ENCODE results near the gene ATG16L2. TPM values are rescaled to one million over a fixed set of nuclear protein-coding genes. Genes with fewer than 3 reads are reported as not detected.

Gene ATG16L2
- total RNA-seq, 1 donor from 2014 or later: 44.0 TPM

- Mint-ChIP-seq H3K36me3 (no peaks in the 10 kb centered on the region), H3K27ac (no peak overlapping the region), H3K4me1 (peaks cover 14% of the 10 kb centered on the region), H3K9me3 (no peaks in the 10 kb centered on the region), H3K27me3 (ENCODE audit: low read depth) (no peaks in the 10 kb centered on the region), H3K4me3 (no peak overlapping the region)
- DNase-seq (ENCODE audit: low spot score in 2 of 2, unreplicated experiment in 2 of 2): no peak
- TF ChIP-seq CTCF (IDR thresholded peaks at IDR 0.05; ENCODE audit: unreplicated experiment): no peak
Observed at GRCh38 chr11:72768581-72768980, 45.6 kb upstream of the ATG16L2 start.

- Mint-ChIP-seq H3K27ac (no peak overlapping the region), H3K9me3 (no peaks in the 10 kb centered on the region), H3K36me3 (no peaks in the 10 kb centered on the region), H3K4me1 (peaks cover 18% of the 10 kb centered on the region), H3K27me3 (ENCODE audit: low read depth) (no peaks in the 10 kb centered on the region), H3K4me3 (no peak overlapping the region)
- TF ChIP-seq CTCF (IDR thresholded peaks at IDR 0.05; ENCODE audit: unreplicated experiment): no peak
- no peak for DNase-seq (ENCODE audit: low spot score in 2 of 2, unreplicated experiment in 2 of 2)
Observed at GRCh38 chr11:72769680-72770079, 44.5 kb upstream of the ATG16L2 start.

GRCh38 chr11:72770799-72771198 is 43.4 kb upstream of the ATG16L2 start:
- Mint-ChIP-seq H3K27ac (no peak overlapping the region), H3K4me3 (no peak overlapping the region), H3K27me3 (ENCODE audit: low read depth) (no peaks in the 10 kb centered on the region), H3K4me1 (peaks cover 26% of the 10 kb centered on the region), H3K9me3 (no peaks in the 10 kb centered on the region), H3K36me3 (no peaks in the 10 kb centered on the region)
- DNase-seq (ENCODE audit: low spot score in 2 of 2, unreplicated experiment in 2 of 2): no peak
- TF ChIP-seq CTCF (IDR thresholded peaks at IDR 0.05; ENCODE audit: unreplicated experiment): no peak

GRCh38 chr11:72771507-72771906 is 42.7 kb upstream of the ATG16L2 start:
- Mint-ChIP-seq H3K4me3 (no peak overlapping the region), H3K27ac (no peak overlapping the region), H3K4me1 (peaks cover 26% of the 10 kb centered on the region), H3K9me3 (no peaks in the 10 kb centered on the region), H3K36me3 (no peaks in the 10 kb centered on the region), H3K27me3 (ENCODE audit: low read depth) (no peaks in the 10 kb centered on the region)
- no peak for TF ChIP-seq CTCF (IDR thresholded peaks at IDR 0.05; ENCODE audit: unreplicated experiment)
- DNase-seq (ENCODE audit: low spot score in 2 of 2, unreplicated experiment in 2 of 2): no peak

- no peak for TF ChIP-seq CTCF (IDR thresholded peaks at IDR 0.05; ENCODE audit: unreplicated experiment)
- Mint-ChIP-seq H3K27me3 (ENCODE audit: low read depth) (no peaks in the 10 kb centered on the region), H3K27ac (no peak overlapping the region), H3K4me1 (peaks cover 26% of the 10 kb centered on the region), H3K4me3 (no peak overlapping the region), H3K36me3 (no peaks in the 10 kb centered on the region), H3K9me3 (no peaks in the 10 kb centered on the region)
- no peak for DNase-seq (ENCODE audit: low spot score in 2 of 2, unreplicated experiment in 2 of 2)
Observed at GRCh38 chr11:72772059-72772458, 42.2 kb upstream of the ATG16L2 start.

GRCh38 chr11:72773291-72773690 is 40.9 kb upstream of the ATG16L2 start:
- Mint-ChIP-seq H3K27ac (peak overlapping the region; percentile 85), H3K4me1 (peaks cover 26% of the 10 kb centered on the region), H3K27me3 (ENCODE audit: low read depth) (no peaks in the 10 kb centered on the region), H3K9me3 (no peaks in the 10 kb centered on the region), H3K36me3 (no peaks in the 10 kb centered on the region), H3K4me3 (no peak overlapping the region)
- no peak for DNase-seq (ENCODE audit: low spot score in 2 of 2, unreplicated experiment in 2 of 2)
- no peak for TF ChIP-seq CTCF (IDR thresholded peaks at IDR 0.05; ENCODE audit: unreplicated experiment)
